NT2/D1 (cell line): ENCODE measurements around the gene FAM118B.
A peak's percentile ranks its signal among the peaks of the same experiment; 100 is the strongest.

Experiments used
- DNase-seq: peaks from one replicate; pipeline ENCODE4 v3.0.0-alpha.2; 2011; ENCODE audit warnings: low read depth, low spot score
- H3K27me3 ChIP-seq: 2 replicates; pipeline ENCODE4 v1.6.0; 2011; ENCODE audit warnings: mild to moderate bottlenecking; ENCODE audit not compliant: insufficient read length, insufficient read depth
- H3K36me3 ChIP-seq: 2 replicates; pipeline ENCODE4 v1.6.1; 2011; ENCODE audit warnings: mild to moderate bottlenecking, low read length, mixed read lengths; ENCODE audit not compliant: insufficient read depth, insufficient read length
- H3K4me1 ChIP-seq: 2 replicates; pipeline ENCODE4 v1.5.1; 2011; ENCODE audit not compliant: insufficient read depth, insufficient read length
- H3K4me3 ChIP-seq: 2 replicates; pipeline ENCODE4 v1.5.1; 2011; ENCODE audit warnings: low read depth; ENCODE audit not compliant: insufficient read length
- H3K9ac ChIP-seq: 2 replicates; pipeline ENCODE4 v1.6.0; 2011; ENCODE audit warnings: low read depth; ENCODE audit not compliant: insufficient read length
- H3K9me3 ChIP-seq: 2 replicates; pipeline ENCODE4 v1.5.1; 2011; ENCODE audit warnings: mild to moderate bottlenecking, low read length; ENCODE audit not compliant: insufficient read depth
- SUZ12 ChIP-seq: IDR thresholded peaks from 2 replicates; pipeline ENCODE4 v1.6.1; 2011; ENCODE audit not compliant: insufficient read length, insufficient read depth; ENCODE audit errors: extremely low read depth
- YY1 ChIP-seq: IDR thresholded peaks from 2 replicates; pipeline ENCODE4 v1.6.1; 2011; ENCODE audit not compliant: insufficient read length, insufficient read depth
- ZNF274 ChIP-seq: IDR thresholded peaks from 2 replicates; pipeline ENCODE4 v1.6.1; 2011; ENCODE audit warnings: mild to moderate bottlenecking, low read depth, low read length

The FAM118B gene

DNA sequence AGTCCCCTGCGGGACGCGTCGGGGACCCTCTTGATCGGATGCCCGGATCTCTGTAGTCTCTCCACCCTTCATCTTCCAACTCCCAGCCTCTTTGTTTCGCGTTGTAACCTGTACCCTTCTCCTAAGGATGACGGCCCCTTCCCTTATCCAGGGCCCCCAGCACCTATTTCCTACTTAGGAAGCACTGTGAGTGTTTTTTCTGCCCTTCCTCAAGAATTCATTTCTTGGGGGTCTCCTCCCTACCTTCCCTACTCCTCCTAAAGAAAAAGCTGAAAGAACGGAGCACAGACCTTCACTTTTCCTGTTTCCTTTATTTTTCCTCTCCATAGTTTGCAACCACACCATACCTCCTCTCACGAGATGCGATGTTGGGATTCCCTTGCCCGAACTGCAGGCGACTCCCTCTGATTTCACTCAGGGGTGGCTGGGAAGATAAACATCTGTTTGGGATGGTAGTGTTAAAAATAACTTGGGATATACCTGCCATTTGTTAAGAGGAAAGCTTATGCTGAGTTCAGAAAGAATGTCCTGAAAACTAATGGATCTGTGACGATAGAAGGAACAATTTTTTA, 593 bp downstream of the FAM118B start:
- Histone ChIP-seq H3K9me3 (no peaks in the 10 kb centered on the region), H3K36me3 (peaks cover 37% of the 10 kb centered on the region), H3K9ac (peak overlapping the region; percentile 94), H3K4me3 (peak overlapping the region; percentile 90), H3K4me1 (peaks cover 3% of the 10 kb centered on the region), H3K27me3 (no peaks in the 10 kb centered on the region)
- no peak for DNase-seq
- no peak for TF ChIP-seq ZNF274
- no peak for TF ChIP-seq SUZ12
- TF ChIP-seq YY1, result no peak

DNA sequence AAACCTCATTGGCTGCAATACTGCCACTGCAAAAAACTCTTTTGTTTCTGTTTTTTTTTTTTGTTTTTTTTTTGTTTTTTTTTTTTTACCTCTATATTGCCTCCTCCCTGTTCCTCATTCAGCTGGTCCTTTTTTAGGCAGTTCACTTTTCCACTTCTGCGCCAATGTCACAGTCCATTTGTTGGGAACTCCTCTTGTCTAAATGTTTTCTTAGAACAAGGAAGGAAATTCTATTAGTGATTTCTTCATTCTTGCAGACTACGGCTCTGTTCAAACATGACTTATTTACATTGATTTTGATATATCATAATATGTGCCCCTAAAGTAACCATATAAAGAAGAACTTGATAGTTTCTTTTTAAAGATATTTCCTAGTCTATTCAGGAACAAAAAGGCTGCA, 2.9 kb downstream of the FAM118B start:
- H3K36me3 ChIP-seq, result peaks cover 16% of the 10 kb centered on the region
- no peaks in the 10 kb centered on the region for H3K27me3 ChIP-seq
- no peak for DNase-seq
- no peak overlapping the region for H3K9ac ChIP-seq
- H3K4me3 ChIP-seq, result no peak overlapping the region
- H3K9me3 ChIP-seq, result no peaks in the 10 kb centered on the region
- peaks cover 3% of the 10 kb centered on the region for H3K4me1 ChIP-seq
- TF ChIP-seq YY1 (no peak), SUZ12 (no peak), ZNF274 (no peak)

DNA sequence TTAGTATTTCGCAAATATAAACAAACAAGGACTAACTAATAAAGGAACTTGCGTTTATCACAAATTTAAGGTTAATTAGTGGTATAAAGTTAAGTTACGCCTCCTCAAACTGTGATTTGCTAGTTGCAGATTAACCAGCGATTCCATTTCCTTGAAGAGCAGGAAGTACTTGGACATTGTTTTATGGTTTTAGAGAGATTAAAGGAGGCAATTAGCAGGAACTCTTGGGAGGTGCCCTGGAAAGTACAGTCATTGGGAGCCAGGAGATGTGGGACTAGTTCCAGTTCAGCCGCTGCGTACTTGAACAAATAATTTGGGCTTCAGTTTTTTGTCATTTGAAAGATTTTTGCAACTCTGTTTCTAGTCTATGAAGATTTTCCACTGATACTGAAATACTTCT, 3.3 kb downstream of the FAM118B start:
- Histone ChIP-seq H3K4me3 (no peak overlapping the region), H3K4me1 (peaks cover 3% of the 10 kb centered on the region), H3K36me3 (peaks cover 12% of the 10 kb centered on the region), H3K9ac (no peak overlapping the region), H3K9me3 (no peaks in the 10 kb centered on the region), H3K27me3 (no peaks in the 10 kb centered on the region)
- no peak for TF ChIP-seq YY1
- no peak for TF ChIP-seq SUZ12
- no peak for TF ChIP-seq ZNF274
- DNase-seq, result no peak

DNA sequence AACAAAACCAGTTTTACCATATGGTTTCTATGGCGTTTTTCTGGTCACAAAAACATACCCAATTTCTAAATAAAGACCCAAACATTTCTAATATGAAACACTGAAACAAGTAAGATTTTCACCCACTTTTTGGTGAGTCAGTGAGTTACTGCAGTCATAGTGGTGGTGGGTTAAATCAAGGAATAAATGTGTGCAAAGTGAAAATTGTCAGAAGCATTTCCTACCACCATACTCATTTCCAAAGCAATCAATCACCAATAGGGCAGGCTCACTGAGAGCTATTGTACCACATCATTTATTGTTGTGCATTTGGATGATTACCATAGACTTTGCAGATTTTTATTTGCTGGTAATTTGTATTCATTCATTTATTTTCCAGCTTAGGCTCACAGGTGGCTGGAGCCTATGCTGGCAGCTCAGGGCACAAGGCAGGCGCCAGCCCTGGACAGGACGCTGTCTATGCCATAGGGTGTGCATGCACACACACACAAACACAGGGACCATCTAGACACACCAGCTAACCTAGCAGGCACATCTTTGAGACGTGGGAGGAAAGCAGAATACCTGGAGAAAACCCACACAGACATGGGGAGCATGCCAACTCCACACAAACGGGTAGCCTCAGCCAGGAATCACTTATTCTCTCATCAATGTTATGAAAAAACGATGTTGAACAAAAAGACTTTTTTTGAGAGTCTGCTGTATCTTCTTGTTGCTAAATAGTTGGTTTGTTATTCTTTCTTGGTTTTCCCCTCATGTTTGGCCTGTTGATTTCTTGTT, 5.1 kb downstream of the FAM118B start:
- no peak overlapping the region for H3K9ac ChIP-seq
- no peaks in the 10 kb centered on the region for H3K4me1 ChIP-seq
- no peak overlapping the region for H3K4me3 ChIP-seq
- H3K36me3 ChIP-seq, result peaks cover 3% of the 10 kb centered on the region
- no peaks in the 10 kb centered on the region for H3K9me3 ChIP-seq
- no peak for DNase-seq
- no peaks in the 10 kb centered on the region for H3K27me3 ChIP-seq
- TF ChIP-seq SUZ12, result no peak
- TF ChIP-seq ZNF274, result no peak
- no peak for TF ChIP-seq YY1

DNA sequence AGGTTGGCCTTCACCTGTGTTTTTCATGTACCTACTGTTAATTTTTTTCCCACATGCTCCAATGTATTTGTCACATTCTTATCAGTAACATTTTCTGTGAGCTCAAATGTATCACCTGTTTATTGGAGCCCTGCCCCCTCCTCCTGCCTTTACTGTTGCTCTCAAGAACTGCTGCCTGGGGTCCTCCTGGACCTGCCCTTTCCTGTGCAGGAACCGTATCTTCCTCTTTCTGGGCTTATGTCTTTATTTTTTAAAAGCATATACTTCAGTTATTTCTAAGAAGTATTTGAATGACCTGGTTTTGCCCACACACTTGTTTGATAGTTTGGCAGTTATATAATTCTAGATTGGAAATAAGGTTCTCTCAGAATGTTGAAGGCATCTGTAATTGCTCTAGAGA, 5.9 kb downstream of the FAM118B start:
- no peak overlapping the region for H3K4me3 ChIP-seq
- no peak for DNase-seq
- H3K36me3 ChIP-seq, result peaks cover 3% of the 10 kb centered on the region
- no peaks in the 10 kb centered on the region for H3K4me1 ChIP-seq
- no peaks in the 10 kb centered on the region for H3K9me3 ChIP-seq
- no peak for TF ChIP-seq YY1
- no peak for TF ChIP-seq SUZ12
- no peak for TF ChIP-seq ZNF274
- no peaks in the 10 kb centered on the region for H3K27me3 ChIP-seq
- no peak overlapping the region for H3K9ac ChIP-seq

DNA sequence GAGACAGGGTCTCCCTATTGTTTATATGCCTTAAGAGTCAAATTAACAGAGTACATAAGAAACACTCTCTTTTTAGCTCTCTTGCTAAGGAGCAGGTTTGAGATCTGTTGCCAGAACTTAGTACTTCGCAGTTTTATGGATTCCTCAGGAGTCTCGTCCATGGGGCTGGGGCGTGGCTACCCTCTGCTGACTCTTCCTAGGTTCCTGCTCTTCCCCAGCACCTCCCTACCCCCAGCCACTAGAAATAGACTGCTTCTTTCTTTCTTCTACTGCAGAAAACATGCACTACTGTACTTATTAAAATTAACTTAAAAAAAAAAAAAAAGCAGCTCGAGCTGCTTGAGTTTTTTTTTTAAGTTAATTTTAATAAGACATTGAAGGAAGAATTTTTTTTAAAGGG, 8.0 kb downstream of the FAM118B start:
- TF ChIP-seq YY1, result no peak
- no peak for TF ChIP-seq ZNF274
- no peak for TF ChIP-seq SUZ12
- no peak for DNase-seq
- Histone ChIP-seq H3K9ac (no peak overlapping the region), H3K9me3 (no peaks in the 10 kb centered on the region), H3K4me1 (no peaks in the 10 kb centered on the region), H3K36me3 (peaks cover 3% of the 10 kb centered on the region), H3K4me3 (no peak overlapping the region), H3K27me3 (no peaks in the 10 kb centered on the region)

DNA sequence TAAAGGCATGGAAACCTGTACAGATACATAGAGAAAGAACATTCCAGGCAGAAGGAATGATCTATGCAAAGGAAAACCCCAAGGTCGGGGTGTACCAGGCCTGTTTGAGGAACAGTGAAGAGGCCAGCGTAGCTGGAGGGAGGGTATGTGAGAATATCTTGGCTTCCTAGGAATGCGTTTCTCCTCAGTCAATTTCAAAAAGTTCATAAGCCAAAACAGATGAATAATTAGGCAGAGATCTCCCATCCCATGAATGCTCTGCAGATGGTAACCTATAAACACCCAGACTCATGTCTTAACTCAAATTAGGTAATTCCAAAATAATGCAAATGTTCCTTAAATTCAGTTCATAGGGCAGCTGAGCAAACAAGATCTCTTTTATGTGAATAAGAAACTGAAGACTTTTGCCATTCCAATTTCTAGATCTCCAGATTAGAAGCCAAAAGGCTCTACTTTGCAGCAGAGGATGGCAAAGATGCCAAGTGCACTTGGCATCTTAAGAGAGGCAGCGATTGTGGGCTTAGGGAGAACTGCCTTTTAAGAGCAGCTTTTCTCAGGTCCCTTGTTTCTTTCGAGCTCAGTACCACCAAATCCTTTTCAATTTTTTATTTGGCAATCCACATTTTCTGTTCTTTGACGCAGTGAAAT, 13.2 kb downstream of the FAM118B start:
- peaks cover 9% of the 10 kb centered on the region for H3K9me3 ChIP-seq
- no peak overlapping the region for H3K9ac ChIP-seq
- no peaks in the 10 kb centered on the region for H3K27me3 ChIP-seq
- TF ChIP-seq ZNF274 (no peak), YY1 (no peak), SUZ12 (no peak)
- no peak for DNase-seq
- H3K4me3 ChIP-seq, result no peak overlapping the region
- H3K4me1 ChIP-seq, result no peaks in the 10 kb centered on the region
- peaks cover 2% of the 10 kb centered on the region for H3K36me3 ChIP-seq
